GM23338 (cell line): Measurements from ENCODE around the gene NFE2. TPM values are rescaled to one million over a fixed set of nuclear protein-coding genes. Genes with fewer than 3 reads are reported as not detected.

ENCODE experiments used
- EZH2phosphoT487 ChIP-seq: fragments of 200-600 bp; sonication (generic); IDR thresholded peaks from one replicate; pipeline ENCODE4 v1.8.1; 2018; ENCODE audit warnings: antibody characterized with exemption; ENCODE audit not compliant: unreplicated experiment
- REST ChIP-seq: IDR thresholded peaks from one replicate; pipeline ENCODE4 v1.6.1; 2018; ENCODE audit warnings: antibody characterized with exemption; ENCODE audit not compliant: unreplicated experiment
- polyA plus RNA-seq: library from polyadenylated mRNA; unstranded; fragments of >200 nt; fragmentation: Nextera tagmentation; extraction: Ambion mirVana; gene quantifications from 2 replicates; pipeline ENCODE4 v1.2.1, GENCODE V29; 2016
- total RNA-seq: library from RNA; depleted of rRNA; stranded (reverse); fragments of >200 nt; shearing (Covaris generic); gene quantifications from 2 replicates; pipeline ENCODE4 v1.2.3, GENCODE V29; 2014
- TF ChIP-seq, protein P1 (sequence below): fragments of 250-450 bp; sonication (Bioruptor Pico); IDR thresholded peaks from 2 replicates; pipeline ENCODE4 v1.5.0; 2020; ENCODE audit warnings: mild to moderate bottlenecking, moderate library complexity

NFE2 gene
- total and polyA plus RNA-seq, 2 experiments from 2014 or later, result 1.3 to 1.8 TPM

DNA sequence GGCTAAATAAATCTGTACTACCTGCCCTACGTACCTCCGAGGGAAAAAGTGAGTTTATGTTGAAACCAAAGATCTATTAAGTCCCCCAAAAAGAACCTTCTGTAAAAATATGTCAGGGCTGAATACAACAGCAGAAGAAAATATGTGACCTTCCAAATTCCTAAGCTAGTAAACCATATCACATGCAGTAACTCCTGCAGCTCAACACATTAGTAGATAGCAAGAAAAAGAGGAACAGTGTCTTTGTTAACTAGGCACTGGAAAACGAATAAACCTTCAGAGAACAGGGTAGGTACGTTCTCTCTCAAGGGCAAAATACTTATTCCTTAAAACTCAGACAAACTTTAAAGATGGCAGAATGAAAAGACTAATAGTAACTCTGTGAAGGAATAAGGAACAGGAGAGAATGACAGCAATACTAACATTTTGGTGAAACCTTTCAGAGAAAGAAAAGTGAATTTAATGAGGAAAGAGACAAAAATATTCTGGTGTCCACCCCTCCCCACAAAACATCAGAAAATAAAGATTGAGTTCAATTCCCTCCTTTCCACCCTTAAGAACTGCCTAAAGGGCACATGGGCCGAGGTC, 38.9 kb downstream of the NFE2 start (continued):
- TF ChIP-seq REST (no peak), EZH2phosphoT487 (no peak)
- TF ChIP-seq, protein P1, sequence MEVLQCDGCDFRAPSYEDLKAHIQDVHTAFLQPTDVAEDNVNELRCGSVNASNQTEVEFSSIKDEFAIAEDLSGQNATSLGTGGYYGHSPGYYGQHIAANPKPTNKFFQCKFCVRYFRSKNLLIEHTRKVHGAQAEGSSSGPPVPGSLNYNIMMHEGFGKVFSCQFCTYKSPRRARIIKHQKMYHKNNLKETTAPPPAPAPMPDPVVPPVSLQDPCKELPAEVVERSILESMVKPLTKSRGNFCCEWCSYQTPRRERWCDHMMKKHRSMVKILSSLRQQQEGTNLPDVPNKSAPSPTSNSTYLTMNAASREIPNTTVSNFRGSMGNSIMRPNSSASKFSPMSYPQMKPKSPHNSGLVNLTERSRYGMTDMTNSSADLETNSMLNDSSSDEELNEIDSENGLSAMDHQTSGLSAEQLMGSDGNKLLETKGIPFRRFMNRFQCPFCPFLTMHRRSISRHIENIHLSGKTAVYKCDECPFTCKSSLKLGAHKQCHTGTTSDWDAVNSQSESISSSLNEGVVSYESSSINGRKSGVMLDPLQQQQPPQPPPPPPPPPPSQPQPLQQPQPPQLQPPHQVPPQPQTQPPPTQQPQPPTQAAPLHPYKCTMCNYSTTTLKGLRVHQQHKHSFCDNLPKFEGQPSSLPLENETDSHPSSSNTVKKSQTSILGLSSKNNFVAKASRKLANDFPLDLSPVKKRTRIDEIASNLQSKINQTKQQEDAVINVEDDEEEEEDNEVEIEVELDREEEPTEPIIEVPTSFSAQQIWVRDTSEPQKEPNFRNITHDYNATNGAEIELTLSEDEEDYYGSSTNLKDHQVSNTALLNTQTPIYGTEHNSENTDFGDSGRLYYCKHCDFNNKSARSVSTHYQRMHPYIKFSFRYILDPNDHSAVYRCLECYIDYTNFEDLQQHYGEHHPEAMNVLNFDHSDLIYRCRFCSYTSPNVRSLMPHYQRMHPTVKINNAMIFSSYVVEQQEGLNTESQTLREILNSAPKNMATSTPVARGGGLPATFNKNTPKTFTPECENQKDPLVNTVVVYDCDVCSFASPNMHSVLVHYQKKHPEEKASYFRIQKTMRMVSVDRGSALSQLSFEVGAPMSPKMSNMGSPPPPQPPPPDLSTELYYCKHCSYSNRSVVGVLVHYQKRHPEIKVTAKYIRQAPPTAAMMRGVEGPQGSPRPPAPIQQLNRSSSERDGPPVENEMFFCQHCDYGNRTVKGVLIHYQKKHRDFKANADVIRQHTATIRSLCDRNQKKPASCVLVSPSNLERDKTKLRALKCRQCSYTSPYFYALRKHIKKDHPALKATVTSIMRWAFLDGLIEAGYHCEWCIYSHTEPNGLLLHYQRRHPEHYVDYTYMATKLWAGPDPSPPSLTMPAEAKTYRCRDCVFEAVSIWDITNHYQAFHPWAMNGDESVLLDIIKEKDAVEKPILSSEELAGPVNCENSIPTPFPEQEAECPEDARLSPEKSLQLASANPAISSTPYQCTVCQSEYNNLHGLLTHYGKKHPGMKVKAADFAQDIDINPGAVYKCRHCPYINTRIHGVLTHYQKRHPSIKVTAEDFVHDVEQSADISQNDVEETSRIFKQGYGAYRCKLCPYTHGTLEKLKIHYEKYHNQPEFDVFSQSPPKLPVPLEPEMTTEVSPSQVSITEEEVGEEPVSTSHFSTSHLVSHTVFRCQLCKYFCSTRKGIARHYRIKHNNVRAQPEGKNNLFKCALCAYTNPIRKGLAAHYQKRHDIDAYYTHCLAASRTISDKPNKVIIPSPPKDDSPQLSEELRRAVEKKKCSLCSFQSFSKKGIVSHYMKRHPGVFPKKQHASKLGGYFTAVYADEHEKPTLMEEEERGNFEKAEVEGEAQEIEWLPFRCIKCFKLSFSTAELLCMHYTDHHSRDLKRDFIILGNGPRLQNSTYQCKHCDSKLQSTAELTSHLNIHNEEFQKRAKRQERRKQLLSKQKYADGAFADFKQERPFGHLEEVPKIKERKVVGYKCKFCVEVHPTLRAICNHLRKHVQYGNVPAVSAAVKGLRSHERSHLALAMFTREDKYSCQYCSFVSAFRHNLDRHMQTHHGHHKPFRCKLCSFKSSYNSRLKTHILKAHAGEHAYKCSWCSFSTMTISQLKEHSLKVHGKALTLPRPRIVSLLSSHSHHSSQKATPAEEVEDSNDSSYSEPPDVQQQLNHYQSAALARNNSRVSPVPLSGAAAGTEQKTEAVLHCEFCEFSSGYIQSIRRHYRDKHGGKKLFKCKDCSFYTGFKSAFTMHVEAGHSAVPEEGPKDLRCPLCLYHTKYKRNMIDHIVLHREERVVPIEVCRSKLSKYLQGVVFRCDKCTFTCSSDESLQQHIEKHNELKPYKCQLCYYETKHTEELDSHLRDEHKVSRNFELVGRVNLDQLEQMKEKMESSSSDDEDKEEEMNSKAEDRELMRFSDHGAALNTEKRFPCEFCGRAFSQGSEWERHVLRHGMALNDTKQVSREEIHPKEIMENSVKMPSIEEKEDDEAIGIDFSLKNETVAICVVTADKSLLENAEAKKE (CRISPR knock-in tag), result no peak
